Right lobe of liver (tissue), 4 donors: Measurements from ENCODE around the gene RAB23.

Source experiments
- POLR2A ChIP-seq: fragments of 450-650 bp; IDR thresholded peaks from one replicate; pipeline ENCODE4 v1.6.1; 2017; ENCODE audit warnings: antibody characterized with exemption, mild to moderate bottlenecking
- TF ChIP-seq, protein P1 (sequence below), 4 donors: fragments of 200-600 bp in 3 of 4; fragments of 450-650 bp in 1 of 4; IDR thresholded peaks; one replicate each; pipeline versions ENCODE4 v1.5.1 to v1.8.0; 2016 to 2022; ENCODE audit warnings: antibody characterized with exemption in 4 of 4, mild to moderate bottlenecking in 2 of 4
- donor health status: DM: no; HTN: no; CAD: no.
- donor health status: DM: no; HTN: no; CAD: no.
- donor health status: DM: no; HTN: yes; CAD: no.

DNA sequence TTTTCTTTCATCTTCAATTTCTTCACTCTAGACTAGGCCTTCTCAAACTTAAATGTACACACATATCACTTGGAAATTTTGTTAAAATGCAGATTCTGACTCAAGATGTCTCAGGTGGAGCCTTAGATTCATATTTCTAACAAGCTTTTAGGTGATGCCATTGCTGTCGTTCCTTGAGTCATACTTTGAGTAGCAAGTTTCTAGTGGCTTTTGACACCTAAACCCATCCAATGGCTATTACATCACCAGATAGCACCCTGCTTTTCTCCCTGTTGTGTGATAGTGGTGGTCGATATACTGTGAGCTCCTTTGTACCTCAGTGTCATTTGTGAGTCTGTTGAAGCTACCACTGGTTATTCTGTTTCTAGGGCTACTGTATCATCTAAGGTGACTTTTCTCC lies 84.8 kb downstream of the RAB23 start:
- TF ChIP-seq, protein P1, sequence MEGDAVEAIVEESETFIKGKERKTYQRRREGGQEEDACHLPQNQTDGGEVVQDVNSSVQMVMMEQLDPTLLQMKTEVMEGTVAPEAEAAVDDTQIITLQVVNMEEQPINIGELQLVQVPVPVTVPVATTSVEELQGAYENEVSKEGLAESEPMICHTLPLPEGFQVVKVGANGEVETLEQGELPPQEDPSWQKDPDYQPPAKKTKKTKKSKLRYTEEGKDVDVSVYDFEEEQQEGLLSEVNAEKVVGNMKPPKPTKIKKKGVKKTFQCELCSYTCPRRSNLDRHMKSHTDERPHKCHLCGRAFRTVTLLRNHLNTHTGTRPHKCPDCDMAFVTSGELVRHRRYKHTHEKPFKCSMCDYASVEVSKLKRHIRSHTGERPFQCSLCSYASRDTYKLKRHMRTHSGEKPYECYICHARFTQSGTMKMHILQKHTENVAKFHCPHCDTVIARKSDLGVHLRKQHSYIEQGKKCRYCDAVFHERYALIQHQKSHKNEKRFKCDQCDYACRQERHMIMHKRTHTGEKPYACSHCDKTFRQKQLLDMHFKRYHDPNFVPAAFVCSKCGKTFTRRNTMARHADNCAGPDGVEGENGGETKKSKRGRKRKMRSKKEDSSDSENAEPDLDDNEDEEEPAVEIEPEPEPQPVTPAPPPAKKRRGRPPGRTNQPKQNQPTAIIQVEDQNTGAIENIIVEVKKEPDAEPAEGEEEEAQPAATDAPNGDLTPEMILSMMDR (IDR thresholded peaks at IDR 0.05), result no peak
- no peak for TF ChIP-seq POLR2A
